A549 treated with DMSO at 1 μM for 4 hours (cell line): Measurements from ENCODE around the gene TBCK. TPM values are rescaled to one million over a fixed set of nuclear protein-coding genes. Genes with fewer than 3 reads are reported as not detected.

Experiments
- total RNA-seq: library from RNA; stranded (reverse); fragments of 200-300 nt; extraction: Qiagen RNA extraction; gene quantifications from 5 replicates; pipeline ENCODE4 v1.2.3, GENCODE V29; 2022; ENCODE audit warnings: low read depth

The TBCK gene
- 2.9 to 4.5 TPM (median 3.1 TPM) in 5 replicates for total RNA-seq

GRCh38 chr4:106315968-106316772 is at the start of gene TBCK, which contains the start of gene AIMP1:
TBCK (minus strand) TSS chr4:106316209; CDS start chr4:106308960, 7,249 bp downstream.
AIMP1 (plus strand) TSS chr4:106316550; CDS start chr4:106325010, 8,460 bp downstream.

Other genes starting within 250 kb of the TBCK start
- 35.2 to 56.0 TPM (median 48.1 TPM) in 5 replicates for gene AIMP1, start 341 bp upstream of the TBCK start, total RNA-seq
- gene GIMD1, start 52.6 kb upstream of the TBCK start, total RNA-seq, result not detected in 5 replicates